Measurements from ENCODE around the gene DIP2C.

DNA sequence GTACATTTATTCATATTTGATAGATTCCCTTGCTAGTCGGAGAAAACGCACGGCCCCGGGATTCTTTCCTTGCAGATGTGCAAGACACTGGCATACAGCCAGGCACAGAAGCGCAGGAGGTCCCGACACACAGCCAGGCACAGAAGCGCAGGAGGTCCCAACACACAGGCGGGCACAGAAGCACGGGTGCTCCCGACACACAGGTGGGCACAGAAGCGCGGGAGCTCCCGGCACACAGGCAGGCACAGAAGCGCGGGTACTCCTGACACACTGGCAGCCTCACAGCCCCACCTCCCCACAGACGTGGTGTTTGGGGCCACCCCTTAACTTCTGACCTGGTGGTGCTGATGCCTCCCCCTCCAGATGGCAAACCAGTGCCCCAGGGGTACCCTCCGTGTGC is 316.9 kb downstream of the DIP2C start:
- no peak for TF ChIP-seq CTCF (IDR thresholded peaks at IDR 0.05)
- TF ChIP-seq POLR2A (IDR thresholded peaks at IDR 0.05): no peak
- no peak for TF ChIP-seq POLR2AphosphoS5 (IDR thresholded peaks at IDR 0.05)

All from transverse colon (tissue), 4 donors.